NCI-H2029 (cell line): Measurements from ENCODE around the gene INPP5D.
"Not testable (repeated sequence)": the region's sequence is repeated elsewhere in the genome, so short reads cannot be mapped to it uniquely, and the experiment has no call there.

ENCODE experiments used
- DNase-seq: peaks from one replicate; lab custom pipeline; 2025; lab: John Stamatoyannopoulos, UW

Gene INPP5D

GRCh38 chr2:233174137-233174536 is 114.0 kb downstream of the INPP5D start:
- no peak for DNase-seq

- DNase-seq: no peak
Measured at GRCh38 chr2:233178994-233179847, 119.1 kb downstream of the INPP5D start.

- no peak for DNase-seq
Measured at GRCh38 chr2:233179848-233180366, 119.8 kb downstream of the INPP5D start.

GRCh38 chr2:233183869-233184418 is 123.8 kb downstream of the INPP5D start:
- DNase-seq: no peak

GRCh38 chr2:233184669-233185068 is 124.5 kb downstream of the INPP5D start:
- no peak for DNase-seq

- DNase-seq: no peak
Measured at GRCh38 chr2:233185330-233185729, 125.2 kb downstream of the INPP5D start.

GRCh38 chr2:233185963-233186362 is 125.8 kb downstream of the INPP5D start:
- no peak for DNase-seq

- DNase-seq: no peak
Measured at GRCh38 chr2:233186851-233187250, 126.7 kb downstream of the INPP5D start.

GRCh38 chr2:233189025-233189424 is 128.9 kb downstream of the INPP5D start:
- DNase-seq: no peak

- not testable (repeated sequence) for DNase-seq
Measured at GRCh38 chr2:233191016-233191415, 130.9 kb downstream of the INPP5D start.

- no peak for DNase-seq
Measured at GRCh38 chr2:233193738-233194137, 133.6 kb downstream of the INPP5D start.

- DNase-seq: no peak
Measured at GRCh38 chr2:233195027-233195426, 134.9 kb downstream of the INPP5D start.

GRCh38 chr2:233197022-233197421 is 136.9 kb downstream of the INPP5D start:
- DNase-seq: no peak

GRCh38 chr2:233198026-233198425 is 137.9 kb downstream of the INPP5D start:
- no peak for DNase-seq

GRCh38 chr2:233199870-233200269 is 139.7 kb downstream of the INPP5D start:
- DNase-seq: no peak

- not testable (repeated sequence) for DNase-seq
Measured at GRCh38 chr2:233200790-233201189, 140.6 kb downstream of the INPP5D start.

GRCh38 chr2:233201258-233202013 is 141.3 kb downstream of the INPP5D start:
- DNase-seq: no peak

GRCh38 chr2:233202531-233202944 is 142.4 kb downstream of the INPP5D start:
- no peak for DNase-seq

- DNase-seq: no peak
Measured at GRCh38 chr2:233203060-233203459, 142.9 kb downstream of the INPP5D start.

GRCh38 chr2:233204286-233204936 is 144.3 kb downstream of the INPP5D start:
- DNase-seq: no peak

GRCh38 chr2:233208382-233209116 is 148.4 kb downstream of the INPP5D start:
- DNase-seq: no peak
